Coronary artery (tissue), 2 donors: ENCODE data around the gene MYO18B.

Experiments used
- DNase-seq: peaks from one replicate; pipeline ENCODE4 v3.0.0-alpha.2; 2017; ENCODE audit warnings: low spot score
- H3K27ac ChIP-seq, 2 donors: fragments of 200-600 bp; sonication (generic); one replicate each; pipeline ENCODE4 v1.5.1; 2016 to 2019
- H3K4me3 ChIP-seq: fragments of 200-600 bp; sonication (generic); 2 replicates; pipeline ENCODE4 v1.5.1; 2016; ENCODE audit warnings: mild to moderate bottlenecking, moderate library complexity
- TF ChIP-seq, protein P1 (sequence below): fragments of 200-600 bp; sonication (generic); IDR thresholded peaks from one replicate; pipeline ENCODE4 v1.5.1; 2019; ENCODE audit warnings: antibody characterized with exemption

The MYO18B gene

GRCh38 chr22:25800766-25801165 is 58.8 kb downstream of the MYO18B start:
- DNase-seq: no peak
- H3K4me3 ChIP-seq: no peak overlapping the region
- TF ChIP-seq, protein P1, sequence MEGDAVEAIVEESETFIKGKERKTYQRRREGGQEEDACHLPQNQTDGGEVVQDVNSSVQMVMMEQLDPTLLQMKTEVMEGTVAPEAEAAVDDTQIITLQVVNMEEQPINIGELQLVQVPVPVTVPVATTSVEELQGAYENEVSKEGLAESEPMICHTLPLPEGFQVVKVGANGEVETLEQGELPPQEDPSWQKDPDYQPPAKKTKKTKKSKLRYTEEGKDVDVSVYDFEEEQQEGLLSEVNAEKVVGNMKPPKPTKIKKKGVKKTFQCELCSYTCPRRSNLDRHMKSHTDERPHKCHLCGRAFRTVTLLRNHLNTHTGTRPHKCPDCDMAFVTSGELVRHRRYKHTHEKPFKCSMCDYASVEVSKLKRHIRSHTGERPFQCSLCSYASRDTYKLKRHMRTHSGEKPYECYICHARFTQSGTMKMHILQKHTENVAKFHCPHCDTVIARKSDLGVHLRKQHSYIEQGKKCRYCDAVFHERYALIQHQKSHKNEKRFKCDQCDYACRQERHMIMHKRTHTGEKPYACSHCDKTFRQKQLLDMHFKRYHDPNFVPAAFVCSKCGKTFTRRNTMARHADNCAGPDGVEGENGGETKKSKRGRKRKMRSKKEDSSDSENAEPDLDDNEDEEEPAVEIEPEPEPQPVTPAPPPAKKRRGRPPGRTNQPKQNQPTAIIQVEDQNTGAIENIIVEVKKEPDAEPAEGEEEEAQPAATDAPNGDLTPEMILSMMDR: no peak
- H3K27ac ChIP-seq: no peak overlapping the region

- no peak for DNase-seq
- no peak overlapping the region for H3K27ac ChIP-seq
- no peak overlapping the region for H3K4me3 ChIP-seq
- TF ChIP-seq, protein P1: no peak
Measured at GRCh38 chr22:25802018-25802417, 60.0 kb downstream of the MYO18B start.

GRCh38 chr22:25804676-25805075 is 62.7 kb downstream of the MYO18B start:
- no peak overlapping the region for H3K27ac ChIP-seq
- DNase-seq: no peak
- TF ChIP-seq, protein P1: no peak
- no peak overlapping the region for H3K4me3 ChIP-seq

- TF ChIP-seq, protein P1: no peak
- Histone ChIP-seq H3K4me3 (no peak overlapping the region), H3K27ac (no peak overlapping the region)
- DNase-seq: no peak
Measured at GRCh38 chr22:25806579-25806978, 64.6 kb downstream of the MYO18B start.

DNA sequence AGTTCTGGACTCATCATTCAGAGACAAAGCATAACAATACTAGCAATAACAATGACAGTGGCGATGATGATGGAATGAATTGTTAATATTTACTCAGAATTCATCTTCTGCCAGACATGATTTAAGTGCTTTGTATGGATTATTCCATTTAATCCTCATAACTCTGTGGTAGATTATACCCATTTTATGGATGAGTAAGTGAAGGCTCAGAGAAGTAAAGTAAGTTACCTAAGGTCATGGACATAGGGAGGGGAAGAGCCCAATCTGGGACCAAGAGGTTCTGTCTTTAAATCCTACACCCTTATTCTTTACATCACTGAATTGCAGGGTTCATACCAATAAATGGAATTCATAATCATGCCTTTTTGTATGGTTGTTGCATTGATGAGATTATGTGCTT is 72.7 kb downstream of the MYO18B start:
- no peak overlapping the region for H3K27ac ChIP-seq

GRCh38 chr22:25815561-25815960 is 73.6 kb downstream of the MYO18B start:
- H3K4me3 ChIP-seq: no peak overlapping the region
- TF ChIP-seq, protein P1: no peak
- no peak overlapping the region for H3K27ac ChIP-seq
- no peak for DNase-seq

More for the DNA sequence above, 72.7 kb downstream of the MYO18B start:
- H3K4me3 ChIP-seq: no peak overlapping the region
- TF ChIP-seq, protein P1: no peak
- no peak for DNase-seq

DNA sequence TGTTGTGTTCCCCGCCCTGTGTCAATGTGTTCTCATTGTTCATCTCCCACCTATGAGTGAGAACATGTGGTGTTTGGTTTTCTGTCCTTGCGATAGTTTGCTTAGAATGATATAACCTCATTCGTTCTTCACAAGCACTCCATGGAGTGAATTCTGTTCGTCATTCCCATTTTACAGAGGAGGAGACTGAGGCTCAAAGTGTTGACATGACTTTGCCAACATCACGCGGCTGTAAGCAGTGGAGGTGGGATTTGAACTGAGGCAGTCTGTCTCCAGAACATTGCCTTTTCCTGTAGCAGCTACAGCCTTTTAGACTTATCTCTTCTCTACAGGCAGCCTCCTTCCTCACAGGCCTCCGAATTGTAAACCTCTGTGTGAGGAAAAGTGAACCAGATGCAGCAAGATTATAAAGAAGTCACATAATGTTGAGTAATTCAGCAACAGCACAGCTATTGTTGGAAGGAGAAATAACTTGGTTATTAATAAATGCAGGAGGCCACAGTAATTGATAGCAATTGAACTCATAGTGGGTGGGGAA is 74.6 kb downstream of the MYO18B start:
- no peak for DNase-seq
- Histone ChIP-seq H3K4me3 (no peak overlapping the region), H3K27ac (no peak overlapping the region)
- TF ChIP-seq, protein P1: no peak
